HG02763 (cell line): Measurements from ENCODE around the gene CREB3L2.
"Not testable (repeated sequence)": the region's sequence is repeated elsewhere in the genome, so short reads cannot be mapped to it uniquely, and the experiment has no call there.

Source experiments
- ATAC-seq: cut with Tn5 transposase; IDR thresholded peaks from one replicate; pipeline ENCODE4 v1.9.1; 2021; ENCODE audit warnings: mild to moderate bottlenecking, moderate library complexity; ENCODE audit not compliant: unreplicated experiment

The CREB3L2 gene

GRCh38 chr7:137989094-137989493 is 12.8 kb downstream of the CREB3L2 start:
- ATAC-seq: no peak

GRCh38 chr7:137987968-137988367 is 13.9 kb downstream of the CREB3L2 start:
- ATAC-seq: peak; percentile 66

DNA sequence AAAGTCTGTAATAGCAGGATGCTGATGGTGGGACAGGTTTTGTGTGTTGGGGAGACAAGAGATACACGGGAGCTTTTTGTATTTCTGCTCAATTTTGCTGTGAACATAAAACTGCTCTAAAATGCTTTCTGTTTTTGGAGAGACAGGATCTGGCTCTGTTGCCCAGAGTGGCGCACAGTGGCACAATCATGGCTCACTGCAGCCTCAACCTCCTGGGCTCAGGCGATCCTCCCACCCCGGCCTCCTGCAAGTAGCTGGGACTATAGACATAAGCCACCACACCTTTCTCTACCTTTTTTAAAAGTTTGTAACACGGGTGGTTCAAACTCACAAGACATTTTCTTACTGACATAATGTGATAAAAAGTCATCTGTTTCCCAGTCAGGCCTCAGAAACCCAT is 14.3 kb downstream of the CREB3L2 start:
- no peak for ATAC-seq

GRCh38 chr7:137987018-137987349 is 14.9 kb downstream of the CREB3L2 start:
- no peak for ATAC-seq

- no peak for ATAC-seq
These were observed 15.5 kb downstream of the CREB3L2 start for GRCh38 chr7:137986252-137987017.

GRCh38 chr7:137985897-137986251 is 16.0 kb downstream of the CREB3L2 start:
- peak; percentile 21 for ATAC-seq

GRCh38 chr7:137985253-137985896 is 16.5 kb downstream of the CREB3L2 start:
- ATAC-seq: peak; percentile 42

DNA sequence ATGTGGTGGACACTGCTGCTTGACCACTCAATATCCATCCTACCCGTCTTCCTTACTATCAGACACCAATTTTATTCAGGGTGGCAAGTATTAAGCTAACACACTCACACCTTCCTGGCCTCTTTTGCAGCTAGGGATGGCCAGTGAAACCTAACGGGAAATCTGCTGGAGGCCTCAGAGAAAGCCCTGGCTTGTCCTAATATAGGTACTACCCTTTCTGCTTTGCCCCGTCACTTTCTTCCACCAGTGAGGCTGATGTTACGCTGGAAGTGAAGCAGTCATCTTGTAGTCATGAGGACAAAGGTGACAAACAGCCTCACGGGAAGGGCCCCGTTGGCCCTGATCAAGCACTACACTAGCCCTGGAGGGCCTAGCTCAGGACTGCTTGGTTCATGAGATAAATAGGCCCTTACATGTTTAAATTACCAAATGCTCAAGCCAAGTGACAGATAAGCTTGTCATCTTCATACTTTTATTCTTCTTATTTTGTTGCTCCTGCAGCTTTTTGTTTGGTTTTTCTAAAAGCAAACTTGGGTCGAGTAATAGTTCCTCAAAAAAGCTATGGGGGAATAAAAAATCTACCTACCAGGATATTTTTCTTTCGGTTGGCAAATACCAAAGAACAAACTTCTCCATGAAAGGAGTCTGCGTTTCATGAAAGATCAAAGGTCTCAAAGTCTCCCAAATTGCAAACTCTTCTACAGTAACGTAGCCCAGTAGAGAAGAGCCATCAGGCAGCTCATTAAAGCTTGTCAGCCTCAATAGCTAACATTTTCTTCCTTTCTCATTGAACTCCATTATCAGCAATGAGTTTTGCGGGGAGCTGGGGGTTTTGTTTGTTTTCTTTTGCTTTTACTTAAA is 17.5 kb downstream of the CREB3L2 start:
- no peak for ATAC-seq

DNA sequence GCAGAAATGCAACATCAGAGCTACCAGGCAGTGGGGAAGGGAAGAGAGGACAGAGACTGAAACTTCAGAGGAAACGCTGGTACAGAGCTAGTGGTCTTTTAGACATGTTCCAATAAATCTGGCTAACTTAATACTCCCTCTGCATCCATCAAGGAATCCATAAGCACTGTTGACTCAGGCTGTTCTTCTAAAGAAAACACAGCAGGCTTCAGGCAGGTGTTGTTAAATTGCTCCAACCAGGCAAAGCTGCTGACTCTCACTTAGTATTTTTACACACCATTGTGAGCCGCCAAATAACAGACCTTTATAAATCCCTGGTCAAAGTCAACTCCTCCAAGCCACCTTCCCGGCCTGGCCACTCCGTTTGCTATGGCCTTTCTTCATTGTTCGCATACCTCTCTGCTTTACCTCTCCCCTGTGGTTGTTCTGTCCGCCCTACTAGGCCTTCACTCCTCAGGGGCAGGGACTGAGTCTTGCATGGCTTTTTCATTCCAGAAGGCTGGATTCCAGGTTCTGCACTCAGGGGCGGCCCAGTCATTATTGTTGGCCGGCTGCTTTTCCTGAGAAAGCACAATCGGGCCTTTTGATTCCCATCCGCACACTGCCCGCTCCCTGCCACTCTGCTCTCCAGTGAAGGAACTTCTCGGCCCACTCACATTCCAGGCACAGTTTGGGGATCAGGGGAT is 18.4 kb downstream of the CREB3L2 start:
- ATAC-seq: no peak

DNA sequence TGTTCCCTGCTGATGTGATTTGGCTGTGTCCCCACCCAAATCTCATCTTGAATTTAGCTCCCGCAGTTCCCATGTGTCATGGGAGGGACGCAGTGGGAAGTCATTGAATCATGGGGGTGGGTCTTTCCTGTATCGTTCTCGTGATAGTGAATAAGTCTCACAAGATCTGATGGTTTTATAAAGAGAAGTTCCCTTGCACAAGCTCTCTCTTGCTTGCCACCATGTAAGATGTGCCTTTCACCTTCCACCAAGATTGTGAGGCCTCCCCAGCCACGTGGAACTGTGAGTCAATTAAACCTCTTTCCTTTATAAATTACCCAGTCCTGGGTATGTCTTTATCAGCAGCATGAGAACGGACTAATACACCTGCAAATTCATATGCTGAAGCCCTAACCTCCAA is 19.5 kb downstream of the CREB3L2 start:
- ATAC-seq: not testable (repeated sequence)

GRCh38 chr7:137981668-137982067 is 20.2 kb downstream of the CREB3L2 start:
- ATAC-seq: peak; percentile 63

GRCh38 chr7:137981175-137981574 is 20.7 kb downstream of the CREB3L2 start:
- ATAC-seq: no peak

DNA sequence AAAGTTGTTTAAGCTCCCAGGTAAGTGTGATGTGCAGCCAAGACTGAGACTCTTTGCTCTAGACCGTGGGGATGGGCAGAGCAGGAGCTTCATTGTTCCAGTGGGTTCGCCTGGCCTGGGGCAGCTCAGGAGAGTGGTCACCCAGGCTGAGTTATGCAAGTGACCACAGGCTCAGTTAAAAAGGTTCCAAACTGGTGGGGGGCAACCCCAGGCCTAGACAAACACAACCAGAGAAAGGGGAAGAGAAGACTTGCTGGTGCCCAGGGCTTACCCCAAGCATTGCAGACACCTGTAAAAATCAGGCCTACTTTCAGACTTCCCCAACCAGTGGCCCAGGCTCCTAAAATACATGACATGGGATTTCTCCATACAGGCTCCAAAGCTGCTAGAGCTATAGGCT is 21.6 kb downstream of the CREB3L2 start:
- no peak for ATAC-seq

GRCh38 chr7:137978464-137979237 is 23.2 kb downstream of the CREB3L2 start:
- ATAC-seq: no peak

GRCh38 chr7:137977173-137977572 is 24.7 kb downstream of the CREB3L2 start:
- ATAC-seq: no peak

DNA sequence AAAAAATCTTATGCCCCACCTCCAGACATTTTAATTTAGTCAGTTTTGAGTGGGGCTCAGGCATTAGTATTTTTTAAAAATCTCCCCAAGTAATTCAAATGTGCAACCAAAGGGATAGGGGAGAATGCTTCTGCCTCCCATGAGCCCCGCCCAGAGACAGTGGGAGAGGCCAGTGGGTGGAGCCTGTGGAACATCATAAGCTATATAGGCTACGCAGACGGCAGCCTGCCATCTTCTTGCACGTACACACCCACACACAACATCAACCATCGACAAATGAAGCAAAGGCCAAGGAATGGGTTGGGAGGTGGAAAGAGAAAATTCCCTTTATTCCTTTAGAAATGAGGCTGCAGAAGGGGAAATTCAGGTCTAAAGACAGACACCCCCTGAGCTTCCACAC is 25.2 kb downstream of the CREB3L2 start:
- ATAC-seq: no peak

DNA sequence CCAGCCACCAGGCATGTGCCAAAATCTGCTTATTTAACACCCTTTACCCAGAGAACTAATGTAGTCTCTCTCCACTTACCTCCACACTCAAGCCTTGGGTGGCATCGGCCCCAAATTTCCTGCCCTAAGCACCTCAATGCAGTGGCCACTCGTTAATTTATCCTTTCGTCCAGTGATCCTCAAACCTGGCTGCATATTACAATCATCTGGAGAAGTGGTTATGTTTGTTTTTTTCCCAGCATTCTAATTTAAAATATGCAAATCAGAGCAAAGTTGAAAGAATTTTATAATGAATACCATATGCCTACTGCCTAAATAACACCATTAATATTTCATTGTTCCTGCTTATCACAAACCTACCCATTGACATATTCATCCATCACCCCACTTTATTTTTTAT is 25.7 kb downstream of the CREB3L2 start:
- no peak for ATAC-seq

DNA sequence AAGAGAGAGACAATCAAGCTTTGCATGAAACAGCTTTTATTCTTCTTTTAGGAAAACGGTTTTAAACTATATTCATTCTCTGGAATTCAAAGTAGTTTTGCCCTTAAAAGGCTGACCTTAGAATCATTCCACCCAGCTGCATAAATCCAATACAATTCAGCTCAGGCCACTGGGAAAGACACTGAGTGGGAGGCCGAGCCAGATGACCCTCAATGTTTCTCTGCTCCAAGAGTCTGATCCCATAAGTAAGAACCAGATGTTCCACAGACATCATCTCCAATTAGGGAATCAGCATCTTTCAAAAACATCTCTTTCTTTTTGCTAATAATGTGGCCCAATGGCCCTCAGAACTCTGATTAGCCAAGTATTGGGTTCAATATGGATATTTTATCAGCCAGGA is 26.1 kb downstream of the CREB3L2 start:
- ATAC-seq: no peak

- ATAC-seq: no peak
These were observed 26.7 kb downstream of the CREB3L2 start for GRCh38 chr7:137975221-137975620.

GRCh38 chr7:137974766-137975165 is 27.1 kb downstream of the CREB3L2 start:
- ATAC-seq: no peak
